ENCODE measurements around the gene ZNF277. TPM values are rescaled to one million over a fixed set of nuclear protein-coding genes. Genes with fewer than 3 reads are reported as not detected.

The ZNF277 gene, protein sequence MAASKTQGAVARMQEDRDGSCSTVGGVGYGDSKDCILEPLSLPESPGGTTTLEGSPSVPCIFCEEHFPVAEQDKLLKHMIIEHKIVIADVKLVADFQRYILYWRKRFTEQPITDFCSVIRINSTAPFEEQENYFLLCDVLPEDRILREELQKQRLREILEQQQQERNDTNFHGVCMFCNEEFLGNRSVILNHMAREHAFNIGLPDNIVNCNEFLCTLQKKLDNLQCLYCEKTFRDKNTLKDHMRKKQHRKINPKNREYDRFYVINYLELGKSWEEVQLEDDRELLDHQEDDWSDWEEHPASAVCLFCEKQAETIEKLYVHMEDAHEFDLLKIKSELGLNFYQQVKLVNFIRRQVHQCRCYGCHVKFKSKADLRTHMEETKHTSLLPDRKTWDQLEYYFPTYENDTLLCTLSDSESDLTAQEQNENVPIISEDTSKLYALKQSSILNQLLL
- 22.5 and 26.2 TPM in 2 replicates for total RNA-seq

DNA sequence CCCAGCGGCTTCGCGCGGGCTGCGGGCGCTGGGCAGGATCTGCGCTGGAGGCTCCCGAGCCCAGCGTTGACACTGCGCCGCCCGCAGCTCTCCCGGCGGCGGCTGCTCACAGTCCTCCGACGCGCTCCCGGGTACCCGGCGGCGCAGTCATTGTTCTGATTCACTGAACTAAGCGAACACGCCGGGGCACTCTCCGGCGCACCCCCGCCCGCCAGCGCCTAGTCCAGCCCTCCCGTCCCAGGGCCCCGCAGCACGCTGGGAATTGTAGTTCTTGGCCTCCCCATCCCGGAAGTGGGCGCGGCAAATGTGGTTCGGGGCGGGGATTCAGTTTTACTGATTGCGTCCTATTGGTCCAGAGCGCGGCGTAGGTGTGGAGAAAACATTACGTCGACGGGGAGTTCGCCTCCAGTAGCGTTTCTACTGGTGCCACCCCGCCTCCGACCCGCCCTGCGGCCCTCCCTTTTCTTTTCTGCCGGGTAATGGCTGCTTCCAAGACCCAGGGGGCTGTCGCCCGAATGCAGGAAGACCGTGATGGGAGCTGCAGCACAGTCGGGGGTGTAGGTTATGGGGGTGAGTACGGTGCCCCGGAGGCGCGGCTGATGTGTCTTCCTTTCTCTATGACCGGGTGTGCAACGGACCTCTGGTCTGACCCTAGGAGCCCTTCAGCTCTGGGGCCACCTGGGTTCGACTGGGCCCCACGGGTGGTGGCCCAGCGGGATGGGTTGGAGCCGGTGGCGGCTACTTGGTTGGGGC is at the start of gene ZNF277, which contains the start of gene DOCK4:
TSS of gene ZNF277 (plus strand) at position 458 of the 753 bp plus-strand sequence. CDS start at position 480, 22 bp downstream.
TSS of gene DOCK4 (minus strand) at position 162 of the 753 bp plus-strand sequence. CDS start 261 bp downstream, outside the sequence.

Other genes starting within 250 kb of the ZNF277 start
- 5.2 and 5.5 TPM in 2 replicates for gene DOCK4, start 296 bp upstream of the ZNF277 start, total RNA-seq
- 15.9 and 20.0 TPM in 2 replicates for gene IFRD1, start 243.8 kb downstream of the ZNF277 start, total RNA-seq

Measured in airway epithelial cell (primary cell).